Psoas muscle (tissue), 8 donors: ENCODE measurements around the gene IL1R2. TPM values are rescaled to one million over a fixed set of nuclear protein-coding genes. Genes with fewer than 3 reads are reported as not detected.

Experiments used
- ATAC-seq, 4 donors: fragments of 200-7000 bp; cut with Tn5 transposase; one replicate each; pipeline ENCODE4 v1.9.1; 2020; ENCODE audit warnings: moderate library complexity in 3 of 4, mild to moderate bottlenecking in 2 of 4
- DNase-seq, 2 donors: peaks; one replicate each; pipeline ENCODE4 v3.0.0-alpha.2; 2020
- H3K27ac ChIP-seq: fragments of 200-600 bp; one replicate; pipeline ENCODE4 v1.8.0; 2022
- H3K27me3 ChIP-seq, 3 donors: fragments of 200-600 bp in 1 of 3; one replicate each; pipeline versions ENCODE4 v1.6.1 to v1.8.0; 2013 to 2022; ENCODE audit warnings: low read length in 2 of 3, mild to moderate bottlenecking in 2 of 3, moderate library complexity in 1 of 3; ENCODE audit not compliant: insufficient read depth in 3 of 3
- H3K36me3 ChIP-seq, 2 donors: fragments of 200-600 bp in 1 of 2; one replicate each; pipeline versions ENCODE4 v1.6.1 to v1.8.0; 2013 to 2022; ENCODE audit warnings: low read depth in 1 of 2, mild to moderate bottlenecking in 1 of 2, moderate library complexity in 1 of 2; ENCODE audit not compliant: insufficient read depth in 1 of 2
- H3K4me1 ChIP-seq: fragments of 200-600 bp; one replicate; pipeline ENCODE4 v1.8.0; 2022
- H3K4me3 ChIP-seq: fragments of 200-600 bp; one replicate; pipeline ENCODE4 v1.8.0; 2022; ENCODE audit warnings: mild to moderate bottlenecking
- H3K9me3 ChIP-seq: fragments of 200-600 bp; one replicate; pipeline ENCODE4 v1.8.0; 2022
- CTCF ChIP-seq: fragments of 200-600 bp; IDR thresholded peaks from one replicate; pipeline ENCODE4 v1.8.0; 2022; ENCODE audit warnings: antibody characterized with exemption
- WGBS, 3 donors: extraction: QIAGEN DNeasy Blood & Tissue Kit; methylation state at CpG; one replicate each; pipeline versions ENCODE4 v1.1.6 to v1.1.7; 2013; 5-methylcytosine and 5-hydroxymethylcytosine counted together
- intact Hi-C, 2 donors: fragments of 100-400 bp; cut with DNase I; formaldehyde crosslinking; loops; one replicate each; pipeline versions ENCODE4 v1.11.0 to v1.14.2; 2022
- polyA plus RNA-seq, 3 donors: library from polyadenylated mRNA; stranded (reverse); fragments of 200-250 nt; gene quantifications; one replicate each; pipeline ENCODE4 v1.2.3, GENCODE V29; 2013
- total RNA-seq, 4 donors: library from RNA; stranded (reverse); fragmentation: NEBNext Ultra II Directional in 2 of 4; extraction: Animal tissue kit (Norgen Biotek cat#: 25700) in 2 of 4; gene quantifications; one replicate each; pipeline versions ENCODE4 v1.2.1 to v1.2.4, GENCODE V29; 2021 to 2023
- donor health status: healthy with polysubstance abuse.
- donor health status: DM: no; HTN: no; CAD: no; lungs with moderate emphysema.
- donor health status: Bipolar disorder and iron deficiency.
- donor health status: healthy.
- donor health status: DM: yes; HTN: yes; CAD: no.
- donor health status: DM: no; HTN: no; CAD: no.
- donor health status: DM: no; HTN: no; CAD: no.
- donor health status: DM: yes; HTN: yes; CAD: no.

Gene IL1R2
- total and polyA plus RNA-seq, 7 donors = 0.41 to 3.4 (median 1.3) TPM

GRCh38 chr2:102048465-102048864, 56.7 kb downstream of the IL1R2 start:
- H3K4me3 ChIP-seq = no peak overlapping the region
- no peak overlapping the region for H3K27ac ChIP-seq
- H3K4me1 ChIP-seq = peaks cover 29% of the 10 kb centered on the region
- H3K9me3 ChIP-seq = no peaks in the 10 kb centered on the region
- ATAC-seq (peak in 3 of 4 donors; percentile 67 to 74 (median 70)), DNase-seq (peak; percentile 71 to 80)
- no peak for TF ChIP-seq CTCF
- no peaks in the 10 kb centered on the region for H3K27me3 ChIP-seq
- intact Hi-C loops = no loop called here
- no peaks in the 10 kb centered on the region for H3K36me3 ChIP-seq
- 60 to 79% (median 72%) methylated on average over 8 of the region's 8 CpGs for WGBS, 3 donors

GRCh38 chr2:102049756-102050443, 58.1 kb downstream of the IL1R2 start:
- peak; percentile 65 to 67 for DNase-seq
- no peaks in the 10 kb centered on the region for H3K27me3 ChIP-seq
- H3K9me3 ChIP-seq = no peaks in the 10 kb centered on the region
- no peak overlapping the region for H3K4me3 ChIP-seq
- TF ChIP-seq CTCF = no peak
- intact Hi-C loops = no loop called here
- H3K27ac ChIP-seq = peak overlapping the region; percentile 58
- H3K4me1 ChIP-seq = peaks cover 29% of the 10 kb centered on the region
- WGBS, 3 donors = 14 to 26% (median 18%) methylated on average over 10 of the region's 10 CpGs
- no peaks in the 10 kb centered on the region for H3K36me3 ChIP-seq
- ATAC-seq = peak; percentile 30 to 65 (median 53)

- WGBS, 3 donors = 15 to 20% (median 17%) methylated on average over 7 of the region's 7 CpGs
- Histone ChIP-seq H3K27me3 (no peaks in the 10 kb centered on the region), H3K36me3 (no peaks in the 10 kb centered on the region), H3K4me3 (no peak overlapping the region), H3K9me3 (no peaks in the 10 kb centered on the region), H3K27ac (peak overlapping the region; percentile 58), H3K4me1 (peaks cover 29% of the 10 kb centered on the region)
- TF ChIP-seq CTCF = no peak
- DNase-seq (peak; percentile 82 to 89), ATAC-seq (peak; percentile 48 to 64 (median 56))
- intact Hi-C loops = no loop called here
Measured at GRCh38 chr2:102050854-102051391, 59.2 kb downstream of the IL1R2 start.

- DNase-seq (peak in 1 of 2 donors; percentile 34), ATAC-seq (peak in 3 of 4 donors; percentile 29 to 56 (median 31))
Measured at GRCh38 chr2:102051692-102052277, 60.0 kb downstream of the IL1R2 start.

More at GRCh38 chr2:102051692-102052277, 60.0 kb downstream of the IL1R2 start:
- H3K27ac ChIP-seq = peak overlapping the region; percentile 58
- no peak overlapping the region for H3K4me3 ChIP-seq
- 44 to 68% (median 53%) methylated on average over 7 of the region's 7 CpGs for whole genome bisulfite sequencing, 3 donors
- no peaks in the 10 kb centered on the region for H3K9me3 ChIP-seq
- H3K4me1 ChIP-seq = peaks cover 29% of the 10 kb centered on the region
- TF ChIP-seq CTCF = no peak
- no peaks in the 10 kb centered on the region for H3K36me3 ChIP-seq
- intact Hi-C loops = no loop called here
- no peaks in the 10 kb centered on the region for H3K27me3 ChIP-seq
